Right ventricle myocardium inferior (tissue), 1 donor: ENCODE results near the gene ARHGAP6. TPM values are rescaled to one million over a fixed set of nuclear protein-coding genes. Genes with fewer than 3 reads are reported as not detected.

Experiments
- ATAC-seq: fragments of 200-7000 bp; cut with Tn5 transposase; one replicate; pipeline ENCODE4 v1.9.1; 2020; ENCODE audit warnings: mild to moderate bottlenecking, moderate library complexity
- DNase-seq: peaks from one replicate; pipeline ENCODE4 v3.0.0; 2021; ENCODE audit errors: missing footprints
- intact Hi-C: fragments of 100-400 bp; cut with DNase I; formaldehyde crosslinking; loops from one replicate; pipeline ENCODE4 v1.11.0; 2022
- total RNA-seq: library from RNA; stranded (reverse); fragmentation: NEBNext Ultra II Directional; extraction: Animal tissue kit (Norgen Biotek cat#: 25700); gene quantifications from one replicate; pipeline ENCODE4 v1.2.1, GENCODE V29; 2021
- donor health status: DM: no; HTN: yes; CAD: no; lungs with severe emphysema.

The ARHGAP6 gene
- total RNA-seq, 1 donor from 2014 or later: 3.8 TPM

- intact Hi-C loops: no loop called here
- ATAC-seq: no peak
- DNase-seq: no peak
Observed at GRCh38 chrX:11478911-11479310, 186.8 kb downstream of the ARHGAP6 start.

DNA sequence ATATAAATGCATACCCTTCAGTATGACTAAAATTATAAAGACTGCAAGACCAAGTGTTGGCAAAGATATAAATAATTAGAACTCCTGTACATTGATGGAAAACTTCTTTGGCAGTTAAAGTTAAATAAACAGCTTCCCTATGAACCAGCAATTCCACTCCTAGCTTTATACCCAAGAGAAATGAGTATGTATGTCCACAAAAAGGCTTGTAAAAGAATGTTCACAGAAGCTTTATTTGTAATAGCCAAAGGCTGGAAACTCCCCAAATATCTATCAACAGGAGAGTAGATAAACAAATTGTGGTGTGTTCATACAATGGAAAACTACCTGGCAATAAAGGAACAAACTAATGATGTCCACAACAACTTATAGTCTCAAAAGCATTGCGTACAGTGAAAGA, 187.7 kb downstream of the ARHGAP6 start:
- DNase-seq (no peak), ATAC-seq (no peak)
- intact Hi-C loops: no loop called here

DNA sequence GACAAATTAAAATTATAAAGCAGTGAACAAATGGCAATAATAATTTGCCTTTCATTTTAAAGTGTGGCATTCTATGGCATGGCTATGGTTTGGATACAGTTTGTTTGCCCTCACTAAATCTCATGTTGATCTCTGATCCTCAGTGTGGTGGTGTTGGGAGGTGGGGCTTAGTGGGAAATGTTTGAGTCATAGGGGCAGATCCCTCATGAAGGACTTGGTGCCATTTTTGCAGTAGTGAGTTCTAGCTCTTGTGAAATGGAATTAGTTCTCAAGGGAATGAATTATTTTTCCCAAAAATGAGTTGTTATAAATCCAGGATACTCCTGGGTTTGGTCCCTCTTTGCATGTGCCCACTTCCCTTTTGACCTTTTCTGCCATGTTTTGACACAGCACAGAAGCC, 191.1 kb downstream of the ARHGAP6 start:
- intact Hi-C loops: no loop called here
- no peak for DNase-seq
- ATAC-seq: no peak

DNA sequence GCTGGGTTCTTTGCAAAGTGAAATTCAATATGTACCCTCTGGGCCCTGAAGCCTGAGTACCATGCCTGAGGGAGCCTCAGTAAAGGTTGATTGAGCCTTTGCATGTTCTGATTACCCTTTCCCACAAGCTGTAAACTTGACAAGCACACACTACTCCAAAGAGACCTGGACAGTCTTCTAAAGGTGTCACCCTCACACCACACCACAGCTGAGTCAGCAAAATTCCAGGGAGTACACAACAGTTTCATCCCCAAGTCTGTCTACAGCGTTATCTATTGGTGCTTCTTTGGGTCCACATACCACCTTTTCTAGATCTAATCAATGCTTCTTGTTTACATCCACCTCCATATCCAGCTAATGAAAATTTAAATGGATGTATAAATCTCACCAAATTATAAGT, 191.7 kb downstream of the ARHGAP6 start:
- ATAC-seq: no peak
- intact Hi-C loops: no loop called here
- no peak for DNase-seq

DNA sequence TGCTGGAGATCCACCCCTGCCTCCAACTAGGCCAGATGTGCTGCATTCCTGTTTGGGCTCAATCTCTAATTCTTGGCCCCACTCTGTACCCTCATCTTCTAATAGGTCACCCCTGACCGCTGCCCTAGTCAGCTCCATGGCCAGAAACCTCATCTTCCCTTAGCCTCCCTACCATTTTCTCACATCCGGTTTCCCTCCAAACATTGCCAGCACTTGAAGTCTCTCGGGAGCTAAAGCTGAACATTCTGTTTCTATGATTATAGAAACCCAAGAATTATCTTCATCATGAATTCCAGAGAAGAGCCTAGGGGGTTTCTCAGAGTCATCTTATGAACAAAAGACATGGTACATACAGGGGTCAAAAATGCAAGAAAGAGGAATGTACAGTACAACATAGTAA, 192.8 kb downstream of the ARHGAP6 start:
- intact Hi-C loops: no loop called here
- DNase-seq: no peak
- ATAC-seq: peak; percentile 28

- intact Hi-C loops: no loop called here
- ATAC-seq (no peak), DNase-seq (no peak)
Observed at GRCh38 chrX:11472381-11472780, 193.3 kb downstream of the ARHGAP6 start.

DNA sequence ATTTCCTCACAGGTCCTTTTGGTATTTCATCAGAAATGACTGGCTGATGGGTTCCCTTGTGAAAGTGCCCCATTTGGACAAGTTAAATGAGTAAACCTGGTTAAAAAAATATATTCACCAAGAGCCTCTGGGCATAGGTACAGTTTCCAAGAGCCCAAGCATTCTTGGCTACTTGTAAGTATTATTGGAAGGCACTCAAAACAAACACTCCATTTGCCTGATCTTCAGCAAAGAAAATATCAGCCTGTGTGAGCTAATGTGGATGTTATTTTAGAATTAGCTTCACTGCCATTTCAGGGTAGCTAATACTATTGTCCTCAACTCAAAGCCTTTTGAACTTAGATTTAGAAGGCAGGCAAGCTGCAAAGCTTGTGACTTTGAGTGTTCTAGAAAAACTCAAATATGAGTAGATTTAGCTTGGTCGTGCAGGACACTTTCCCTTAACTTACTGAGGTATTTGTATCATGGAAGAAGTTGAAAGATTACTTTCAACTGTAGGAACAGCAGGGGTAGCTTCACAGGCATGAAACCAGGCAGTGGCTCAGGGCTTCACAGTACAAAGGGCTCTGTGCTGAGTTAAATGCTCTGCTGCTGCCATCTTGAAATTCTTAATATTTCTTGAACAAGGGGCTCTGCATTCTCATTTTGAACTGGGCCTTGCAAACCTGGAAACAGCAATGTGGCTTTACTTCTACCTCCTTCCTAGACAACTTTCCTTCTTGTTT, 195.3 kb downstream of the ARHGAP6 start:
- intact Hi-C loops: no loop called here
- ATAC-seq: no peak
- no peak for DNase-seq

DNA sequence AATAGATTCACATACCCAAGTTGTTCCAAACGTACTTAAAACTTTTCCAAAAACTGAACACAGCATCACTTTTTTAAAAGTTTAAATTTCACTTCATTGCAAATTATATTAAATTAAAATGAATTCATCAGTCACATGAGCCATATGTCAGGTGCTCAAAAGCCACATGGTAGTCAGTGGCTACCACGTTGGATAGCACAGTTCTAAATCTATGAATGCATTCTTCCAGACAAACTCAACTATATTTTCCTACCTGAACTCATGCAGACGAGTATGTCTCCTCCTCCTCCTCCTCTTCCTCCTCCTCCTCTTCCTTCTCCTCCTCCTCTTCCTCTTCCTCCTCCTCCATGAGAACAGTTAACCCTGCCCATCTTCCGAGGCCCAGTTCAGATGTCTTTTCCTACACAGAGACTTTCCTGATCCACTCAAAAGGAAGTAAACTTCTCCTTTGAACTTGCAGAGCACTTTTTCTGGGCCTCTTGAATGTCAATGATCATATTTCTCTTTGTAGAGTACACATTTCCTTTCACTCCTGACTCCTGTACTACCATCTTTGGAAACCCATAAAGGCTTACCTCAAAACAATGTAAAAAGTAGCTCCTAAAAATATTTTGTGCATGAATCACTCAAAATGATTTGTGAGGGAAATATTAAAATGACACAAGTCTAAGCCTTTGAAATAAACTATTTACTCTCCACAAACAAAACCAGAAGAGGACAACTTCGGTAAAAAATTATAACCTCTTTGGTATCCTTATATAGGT, 199.9 kb downstream of the ARHGAP6 start:
- ATAC-seq: no peak
- no peak for DNase-seq

DNA sequence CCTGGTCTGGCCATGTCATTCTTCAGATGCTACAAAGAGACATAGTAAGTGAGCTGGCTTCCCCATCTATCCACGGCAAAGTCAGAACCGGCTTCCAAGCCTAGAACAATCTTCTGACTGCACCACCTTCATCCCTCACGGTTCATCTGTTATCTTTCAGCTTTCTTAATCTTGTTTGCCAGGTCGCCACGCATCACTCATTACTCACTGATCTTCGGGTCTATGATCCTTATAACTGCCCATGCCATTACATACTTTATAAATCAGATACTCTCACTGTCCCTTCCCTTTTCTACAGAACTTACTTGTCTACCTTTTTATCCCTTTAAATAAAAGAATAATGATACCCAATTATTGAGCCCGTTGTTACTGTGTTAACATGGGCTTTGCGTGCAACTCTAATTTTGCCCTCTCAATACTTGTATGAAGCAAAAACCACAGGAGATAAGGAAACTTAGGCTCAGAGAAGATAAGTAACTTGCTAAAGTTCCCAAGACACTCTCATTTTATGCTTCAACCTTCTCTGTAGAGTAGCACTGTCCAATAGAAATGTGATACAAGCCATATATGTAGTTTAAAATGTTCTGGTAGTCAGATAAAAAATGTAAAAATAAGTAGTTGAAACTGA, 200.8 kb downstream of the ARHGAP6 start:
- ATAC-seq (no peak), DNase-seq (no peak)
- intact Hi-C loops: no loop called here

More for the DNA sequence above, 199.9 kb downstream of the ARHGAP6 start:
- intact Hi-C loops: no loop called here

DNA sequence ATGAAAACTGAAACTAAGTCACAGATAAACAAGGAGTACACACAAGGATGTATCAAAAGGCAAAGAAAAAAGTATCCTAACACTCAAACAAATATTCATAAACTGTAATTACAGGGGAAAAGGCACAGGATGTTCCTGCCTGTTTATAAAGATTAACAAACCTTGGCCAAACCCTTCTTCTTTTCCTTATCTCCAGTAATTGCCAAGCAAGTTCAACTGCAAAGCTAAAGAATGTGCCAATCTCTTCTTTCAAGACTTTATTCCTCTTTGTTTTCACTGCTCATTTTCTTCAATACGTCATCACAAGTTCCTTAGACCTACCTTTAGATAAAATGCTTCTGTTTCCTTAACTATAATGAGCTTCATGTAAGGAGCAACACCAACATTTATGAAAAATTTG, 201.3 kb downstream of the ARHGAP6 start:
- no peak for ATAC-seq
- intact Hi-C loops: no loop called here
- no peak for DNase-seq

DNA sequence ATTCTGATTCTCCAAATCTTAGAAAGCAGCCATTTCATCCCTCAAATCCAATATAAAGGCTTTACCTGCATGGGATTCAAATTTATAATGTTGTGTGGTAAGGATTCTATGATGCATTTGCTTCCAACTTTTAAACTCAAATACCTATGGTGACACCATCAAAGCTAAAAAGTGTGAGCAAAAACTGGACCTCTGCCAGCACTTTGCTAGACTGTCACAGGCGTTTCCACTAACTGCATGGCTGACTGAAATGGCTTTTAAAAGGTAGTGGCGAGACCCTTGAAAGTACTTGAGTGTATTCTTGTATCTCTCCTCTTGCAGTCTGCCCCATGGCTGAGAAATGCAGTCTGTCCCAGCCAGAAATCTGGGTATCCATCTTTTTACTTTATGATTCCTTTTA, 203.1 kb downstream of the ARHGAP6 start:
- DNase-seq: no peak
- intact Hi-C loops: no loop called here
- ATAC-seq: no peak

DNA sequence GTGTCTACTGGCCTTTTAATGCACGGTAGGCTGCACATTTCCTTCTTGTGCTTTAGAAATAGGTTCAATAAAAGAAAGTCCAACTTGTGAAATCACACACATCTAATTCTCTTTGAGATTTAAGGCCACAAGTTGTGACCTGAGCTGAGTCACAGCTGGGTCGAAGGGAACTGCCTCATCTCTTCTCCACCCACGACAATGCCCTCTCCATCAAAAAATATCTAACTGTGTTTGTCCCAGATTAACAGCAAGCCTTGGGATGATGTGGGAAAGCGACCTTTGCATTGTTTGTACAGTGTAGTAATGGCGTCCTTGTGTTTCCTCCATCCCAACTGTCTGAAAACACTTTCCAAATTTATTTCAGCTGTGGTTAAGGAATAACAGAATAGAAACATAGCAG, 203.6 kb downstream of the ARHGAP6 start:
- ATAC-seq: no peak
- intact Hi-C loops: no loop called here
- DNase-seq: no peak

DNA sequence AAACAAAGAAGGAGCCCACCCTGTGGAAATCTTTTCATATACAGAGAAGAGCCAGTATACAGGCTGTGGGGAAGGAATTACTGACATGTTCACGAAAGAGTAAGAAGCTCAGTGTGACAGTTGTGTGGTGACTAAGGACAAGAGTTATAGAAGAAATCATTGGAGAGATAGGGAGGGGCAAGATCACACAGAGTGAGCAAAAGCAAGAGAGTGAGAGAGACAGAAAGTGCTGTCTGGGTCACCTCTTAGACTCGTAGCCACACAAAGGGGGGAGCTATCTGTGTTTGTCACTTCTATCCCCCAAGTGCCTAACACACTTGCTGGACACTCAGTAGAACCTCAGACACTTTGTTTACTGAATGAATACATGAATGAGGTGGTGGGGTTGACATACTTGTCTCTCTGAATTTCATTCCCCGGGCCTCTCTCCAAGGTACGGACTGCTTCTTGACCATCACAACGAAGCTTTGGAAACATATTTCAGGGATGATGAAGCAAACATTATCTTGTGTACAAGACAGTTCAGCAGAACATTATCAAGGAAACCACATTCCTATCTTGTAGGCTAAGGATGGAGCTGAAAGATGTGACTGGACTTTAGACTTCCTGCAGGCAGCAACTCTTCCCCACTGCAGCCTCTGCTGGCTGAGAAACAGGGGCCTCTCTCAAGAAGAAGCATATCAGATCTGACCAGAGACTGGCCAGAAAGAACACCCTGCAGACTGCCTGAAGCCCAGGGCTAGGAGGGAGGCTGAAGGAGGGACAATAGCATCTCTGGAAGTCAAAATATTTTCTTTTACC, 204.3 kb downstream of the ARHGAP6 start:
- ATAC-seq (no peak), DNase-seq (no peak)
- intact Hi-C loops: no loop called here

DNA sequence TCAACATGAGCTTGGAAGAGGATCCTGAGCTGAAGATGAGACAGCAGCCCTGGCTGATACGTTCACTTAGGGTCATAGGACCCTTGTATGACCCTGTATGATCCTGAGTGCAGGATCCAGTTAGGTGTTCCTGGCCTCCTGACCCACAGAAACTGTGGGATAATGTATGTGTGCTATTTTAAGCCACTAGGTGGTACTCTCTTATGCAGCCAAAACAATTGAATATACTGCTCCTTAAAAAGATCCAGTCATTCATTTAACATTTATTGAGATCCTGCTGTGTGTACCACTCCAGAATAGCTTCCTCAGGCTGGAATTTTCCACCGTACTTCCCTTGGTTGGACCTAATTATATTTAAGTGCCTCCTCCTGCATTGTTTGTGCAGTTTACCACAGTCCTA, 205.4 kb downstream of the ARHGAP6 start:
- no peak for ATAC-seq
- no peak for DNase-seq
- intact Hi-C loops: no loop called here

- intact Hi-C loops: no loop called here
- DNase-seq (no peak), ATAC-seq (no peak)
Observed at GRCh38 chrX:11458170-11458569, 207.6 kb downstream of the ARHGAP6 start.

DNA sequence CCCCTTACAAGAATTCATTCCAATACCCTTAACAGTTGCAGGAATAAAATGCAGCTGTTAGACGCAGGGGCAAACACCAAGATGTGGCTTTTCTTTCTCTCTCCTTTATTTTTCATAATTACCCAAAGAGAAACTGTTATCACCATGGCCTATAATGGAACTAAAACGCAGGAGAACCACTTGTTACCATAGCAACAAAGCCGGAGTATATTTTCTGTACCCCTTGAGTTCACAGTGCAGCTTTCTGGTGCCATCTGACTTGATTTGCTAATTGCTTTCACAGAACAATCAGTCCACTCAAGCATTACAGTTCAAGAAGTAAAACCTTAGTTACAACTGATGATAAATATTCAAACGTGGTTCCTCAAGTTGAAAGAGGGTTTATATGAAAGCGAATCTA, 214.6 kb downstream of the ARHGAP6 start:
- DNase-seq (no peak), ATAC-seq (no peak)
- intact Hi-C loops: no loop called here

DNA sequence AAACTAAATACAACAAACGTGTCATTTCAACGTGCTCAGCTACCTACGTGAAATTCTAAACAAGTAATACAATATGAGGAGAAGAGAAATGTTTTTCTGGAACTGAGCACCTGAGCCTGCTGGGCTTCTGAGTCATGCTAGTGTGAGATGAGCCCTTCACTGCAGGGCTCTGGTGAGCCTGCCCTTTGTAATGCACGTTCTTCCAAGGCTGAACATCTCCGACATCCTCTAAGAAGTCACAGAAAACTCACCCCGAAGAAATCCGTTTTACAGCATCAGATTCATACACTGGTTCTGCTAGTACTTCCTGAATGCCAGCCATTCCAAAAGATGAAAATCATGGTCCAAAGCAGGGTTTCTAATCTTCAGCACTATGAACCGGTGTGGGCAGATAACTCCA, 215.4 kb downstream of the ARHGAP6 start:
- ATAC-seq (no peak), DNase-seq (no peak)
- intact Hi-C loops: no loop called here

- intact Hi-C loops: no loop called here
- DNase-seq: no peak
- ATAC-seq: no peak
Observed at GRCh38 chrX:11449613-11450012, 216.1 kb downstream of the ARHGAP6 start.

DNA sequence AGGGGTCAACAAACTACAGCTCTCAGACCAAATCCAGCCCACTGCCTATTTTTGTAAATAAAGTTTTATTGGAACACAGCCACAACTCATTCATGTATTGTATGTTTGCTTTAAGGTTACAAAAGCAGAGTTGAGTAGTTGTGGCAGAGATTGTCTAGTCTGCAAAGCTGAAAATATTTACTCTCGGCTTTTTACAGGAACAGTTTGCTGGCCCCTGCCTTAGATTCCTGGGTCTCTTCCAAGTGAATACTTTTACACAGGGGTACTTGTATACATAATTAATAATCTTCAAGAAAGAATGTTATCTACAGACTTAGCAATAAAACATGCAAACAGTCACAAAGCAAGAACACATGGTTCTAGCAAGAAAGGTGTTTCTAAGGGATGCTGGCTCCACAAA, 218.3 kb downstream of the ARHGAP6 start:
- no peak for DNase-seq
- intact Hi-C loops: no loop called here
- ATAC-seq: no peak
